Activated CD4-positive, alpha-beta T cell treated with anti-CD3 and anti-CD28 coated beads for 36 hours (primary cell): ENCODE data around the gene C11orf91. TPM values are rescaled to one million over a fixed set of nuclear protein-coding genes. Genes with fewer than 3 reads are reported as not detected.

Source experiments
- ATAC-seq: fragments of 200-7000 bp; cut with Tn5 transposase; one replicate; pipeline ENCODE4 v1.10.0; 2021; ENCODE audit warnings: mild to moderate bottlenecking, moderate library complexity
- CTCF ChIA-PET: fragments of 350-600 bp; sonication (Branson Sonifier 250); formaldehyde crosslinking; loops from one replicate; lab custom pipeline; 2021; ENCODE audit warnings: antibody characterized with exemption; lab: Charles Lee
- POLR2A ChIA-PET: fragments of 350-600 bp; sonication (Branson Sonifier 250); formaldehyde crosslinking; loops from one replicate; lab custom pipeline; 2021; ENCODE audit warnings: antibody characterized with exemption, inconsistent platforms; lab: Charles Lee
- DNase-seq: peaks from one replicate; pipeline ENCODE4 v3.0.0-alpha.2; 2020
- H3K27ac Mint-ChIP-seq: one replicate; pipeline ENCODE4 v1.8.0; 2021; ENCODE audit warnings: mixed read lengths
- H3K27me3 Mint-ChIP-seq: one replicate; pipeline ENCODE4 v1.8.0; 2021; ENCODE audit warnings: mixed read lengths
- H3K36me3 Mint-ChIP-seq: one replicate; pipeline ENCODE4 v1.8.0; 2021; ENCODE audit warnings: low read depth, mixed read lengths
- H3K4me1 Mint-ChIP-seq: one replicate; pipeline ENCODE4 v1.8.0; 2021; ENCODE audit warnings: mixed read lengths
- H3K4me3 Mint-ChIP-seq: one replicate; pipeline ENCODE4 v1.8.0; 2021; ENCODE audit warnings: mild to moderate bottlenecking, moderate library complexity, mixed read lengths
- H3K9me3 Mint-ChIP-seq: one replicate; pipeline ENCODE4 v1.8.0; 2021; ENCODE audit warnings: low read depth, mixed read lengths
- intact Hi-C, 2 experiments: fragments of 100-400 bp; cut with DNase I in 1 of 2; cut with micrococcal nuclease in 1 of 2; formaldehyde crosslinking; loops; one replicate each; pipeline versions ENCODE4 v1.14.2 to v1.15.1; 2022 to 2024; cut with DNase I, micrococcal nuclease
- total RNA-seq, 2 experiments: library from RNA; stranded (reverse); gene quantifications; one replicate each; pipeline ENCODE4 v1.2.3, GENCODE V29; 2021

C11orf91 gene
- not detected for total RNA-seq

- intact Hi-C loops, result loop anchor here (1.0 to 5.0 kb wide), 8 partner anchors 31 to 1118 kb away; partner anchors contain the start of genes CD59 (in 2 of the 2), EIF3M (in 1 of the 2), FBXO3 (in 1 of the 2) and HIPK3 (in 1 of the 2)
- ATAC-seq, result peak; percentile 93
- CTCF ChIA-PET, result interaction anchor here (0.7 to 3.8 kb wide), 5 partner anchors 15 to 41 kb away, joined by 4 to 16 read pairs (median 4); no protein-coding TSS in a partner anchor
These were observed at the start of gene C11orf91 for GRCh38 chr11:33700502-33701271. Gene C11orf91 (minus strand): TSS chr11:33700826. CDS start chr11:33700740, 86 bp downstream.

GRCh38 chr11:33747979-33748378 is 47.4 kb upstream of the C11orf91 start:
- Mint-ChIP-seq H3K27me3 (no peaks in the 10 kb centered on the region), H3K4me1 (no peaks in the 10 kb centered on the region), H3K9me3 (no peaks in the 10 kb centered on the region), H3K36me3 (peaks cover 7% of the 10 kb centered on the region), H3K4me3 (no peak overlapping the region), H3K27ac (no peak overlapping the region)
- POLR2A ChIA-PET, result no interaction called here
- intact Hi-C loops, result no loop called here
- CTCF ChIA-PET, result interaction anchor here (0.6 kb wide), 1 partner anchor 12 kb away, joined by 6 read pairs; the partner anchor contains the start of gene CD59
- no peak for ATAC-seq
- DNase-seq, result no peak

More at GRCh38 chr11:33700502-33701271, at the start of gene C11orf91:
- Mint-ChIP-seq H3K9me3 (no peaks in the 10 kb centered on the region), H3K4me3 (peak within 1 kb of the TSS; percentile 74), H3K27me3 (peaks cover 16% of the 10 kb centered on the region), H3K4me1 (peaks cover 18% of the 10 kb centered on the region), H3K36me3 (no peaks in the 10 kb centered on the region), H3K27ac (peak within 1 kb of the TSS; percentile 45)
- DNase-seq, result peak; percentile 94
- POLR2A ChIA-PET, result interaction anchor here (0.6 kb wide), 1 partner anchor 783 kb away, joined by 7 read pairs; no protein-coding TSS in a partner anchor

- CTCF ChIA-PET, result interaction anchor here (0.6 to 2.6 kb wide), 11 partner anchors 10 to 412 kb away, joined by 3 to 66 read pairs (median 6); no protein-coding TSS in a partner anchor
- H3K27ac Mint-ChIP-seq, result no peak overlapping the region
These were observed 42.7 kb upstream of the C11orf91 start for GRCh38 chr11:33743291-33743690.

GRCh38 chr11:33742249-33742851 is 41.7 kb upstream of the C11orf91 start:
- intact Hi-C loops, result loop anchor here (1.0 to 2.0 kb wide), 4 partner anchors 26 to 380 kb away; no protein-coding TSS in a partner anchor
- Mint-ChIP-seq H3K36me3 (no peaks in the 10 kb centered on the region), H3K27me3 (peaks cover 5% of the 10 kb centered on the region), H3K4me1 (peaks cover 5% of the 10 kb centered on the region), H3K27ac (no peak overlapping the region), H3K9me3 (no peaks in the 10 kb centered on the region), H3K4me3 (no peak overlapping the region)
- POLR2A ChIA-PET, result interaction anchor here (0.6 kb wide), 1 partner anchor 81 kb away, joined by 4 read pairs; no protein-coding TSS in a partner anchor
- ATAC-seq (no peak), DNase-seq (no peak)
- CTCF ChIA-PET, result interaction anchor here (0.6 to 2.6 kb wide), 24 partner anchors 11 to 411 kb away, joined by 3 to 66 read pairs (median 4); no protein-coding TSS in a partner anchor

More at GRCh38 chr11:33743291-33743690, 42.7 kb upstream of the C11orf91 start:
- DNase-seq, result no peak
- peaks cover 5% of the 10 kb centered on the region for H3K4me1 Mint-ChIP-seq
- peaks cover under 1% of the 10 kb centered on the region for H3K36me3 Mint-ChIP-seq
- peaks cover 5% of the 10 kb centered on the region for H3K27me3 Mint-ChIP-seq
- no peak for ATAC-seq
- H3K9me3 Mint-ChIP-seq, result no peaks in the 10 kb centered on the region
- intact Hi-C loops, result loop anchor here (2.0 kb wide), 2 partner anchors 200 to 380 kb away; no protein-coding TSS in a partner anchor
- no peak overlapping the region for H3K4me3 Mint-ChIP-seq
- POLR2A ChIA-PET, result no interaction called here

- CTCF ChIA-PET, result interaction anchor here (0.8 to 2.6 kb wide), 13 partner anchors 11 to 388 kb away, joined by 3 to 66 read pairs (median 5); no protein-coding TSS in a partner anchor
- POLR2A ChIA-PET, result no interaction called here
- DNase-seq, result no peak
- intact Hi-C loops, result loop anchor here (1.0 to 2.0 kb wide), 4 partner anchors 26 to 380 kb away; no protein-coding TSS in a partner anchor
- H3K27ac Mint-ChIP-seq, result no peak overlapping the region
- no peak overlapping the region for H3K4me3 Mint-ChIP-seq
- peaks cover 9% of the 10 kb centered on the region for H3K27me3 Mint-ChIP-seq
- H3K36me3 Mint-ChIP-seq, result no peaks in the 10 kb centered on the region
- no peaks in the 10 kb centered on the region for H3K9me3 Mint-ChIP-seq
- peaks cover 10% of the 10 kb centered on the region for H3K4me1 Mint-ChIP-seq
- ATAC-seq, result no peak
These were observed 41.2 kb upstream of the C11orf91 start for GRCh38 chr11:33741806-33742205.

- peaks cover 16% of the 10 kb centered on the region for H3K27me3 Mint-ChIP-seq
- H3K27ac Mint-ChIP-seq, result no peak overlapping the region
- H3K9me3 Mint-ChIP-seq, result no peaks in the 10 kb centered on the region
- no peak overlapping the region for H3K4me3 Mint-ChIP-seq
- intact Hi-C loops, result loop anchor here (5.0 to 10.0 kb wide), 7 partner anchors 35 to 1927 kb away; partner anchors contain the start of genes CAPRIN1 (in 1 of the 2), CSTF3 (in 1 of the 2), FBXO3 (in 1 of the 2) and HIPK3 (in 1 of the 2)
- DNase-seq (no peak), ATAC-seq (no peak)
- peaks cover 38% of the 10 kb centered on the region for H3K4me1 Mint-ChIP-seq
- ChIA-PET CTCF (interaction anchor here (0.6 to 1.9 kb wide), 5 partner anchors 15 to 260 kb away, joined by 3 to 9 read pairs (median 4); no protein-coding TSS in a partner anchor), POLR2A (interaction anchor here (1.4 kb wide), 1 partner anchor 15 kb away, joined by 5 read pairs; no protein-coding TSS in a partner anchor)
- H3K36me3 Mint-ChIP-seq, result peaks cover 21% of the 10 kb centered on the region
These were observed 36.8 kb upstream of the C11orf91 start for GRCh38 chr11:33737362-33737821.

- ChIA-PET POLR2A (interaction anchor here (1.4 kb wide), 1 partner anchor 14 kb away, joined by 5 read pairs; no protein-coding TSS in a partner anchor), CTCF (interaction anchor here (0.6 to 1.9 kb wide), 7 partner anchors 11 to 261 kb away, joined by 3 to 9 read pairs (median 4); no protein-coding TSS in a partner anchor)
- peak; percentile 74 for ATAC-seq
- peaks cover 44% of the 10 kb centered on the region for H3K4me1 Mint-ChIP-seq
- intact Hi-C loops, result loop anchor here (1.0 to 10.0 kb wide), 11 partner anchors 14 to 1929 kb away; partner anchors contain the start of genes C11orf91 (in 2 of the 2), FBXO3 (in 2 of the 2), CAPRIN1 (in 1 of the 2) and CSTF3 (in 1 of the 2)
- H3K4me3 Mint-ChIP-seq, result peak within 1 kb of the TSS; percentile 82
- peak; percentile 95 for DNase-seq
- no peaks in the 10 kb centered on the region for H3K9me3 Mint-ChIP-seq
- H3K36me3 Mint-ChIP-seq, result peaks cover 24% of the 10 kb centered on the region
- peaks cover 16% of the 10 kb centered on the region for H3K27me3 Mint-ChIP-seq
- H3K27ac Mint-ChIP-seq, result peak within 1 kb of the TSS; percentile 84
These were observed 35.7 kb upstream of the C11orf91 start, which contains the start of gene CD59 for GRCh38 chr11:33736148-33736812. Gene CD59 (minus strand): TSS chr11:33736423. CDS start chr11:33722445, 13,978 bp downstream.

- Mint-ChIP-seq H3K36me3 (peaks cover 24% of the 10 kb centered on the region), H3K9me3 (no peaks in the 10 kb centered on the region), H3K4me1 (peaks cover 48% of the 10 kb centered on the region), H3K4me3 (peak overlapping the region; percentile 82), H3K27ac (peak overlapping the region; percentile 84), H3K27me3 (peaks cover 16% of the 10 kb centered on the region)
- POLR2A ChIA-PET, result no interaction called here
- ATAC-seq, result peak; percentile 28
- peak; percentile 63 for DNase-seq
- intact Hi-C loops, result loop anchor here (1.0 to 10.0 kb wide), 12 partner anchors 13 to 1929 kb away; partner anchors contain the start of genes C11orf91 (in 2 of the 2), FBXO3 (in 2 of the 2), CAPRIN1 (in 1 of the 2) and CSTF3 (in 1 of the 2)
- CTCF ChIA-PET, result interaction anchor here (0.7 to 1.9 kb wide), 4 partner anchors 12 to 37 kb away, joined by 3 to 9 read pairs (median 6); no protein-coding TSS in a partner anchor
These were observed 34.9 kb upstream of the C11orf91 start for GRCh38 chr11:33735271-33736147.
